ENCODE measurements around the gene CDK14.

Gene CDK14

GRCh38 chr7:90596671-90597562, 796 bp downstream of the CDK14 start:
- no peak for TF ChIP-seq CREB1 (IDR thresholded peaks at IDR 0.05; ENCODE audit: low read depth)
- no peak for TF ChIP-seq CEBPB (IDR thresholded peaks at IDR 0.05)
- TF ChIP-seq ZBTB7A (IDR thresholded peaks at IDR 0.05; ENCODE audit: low read depth) = peak; percentile 93
- TF ChIP-seq TEAD4 (IDR thresholded peaks at IDR 0.05) = no peak

DNA sequence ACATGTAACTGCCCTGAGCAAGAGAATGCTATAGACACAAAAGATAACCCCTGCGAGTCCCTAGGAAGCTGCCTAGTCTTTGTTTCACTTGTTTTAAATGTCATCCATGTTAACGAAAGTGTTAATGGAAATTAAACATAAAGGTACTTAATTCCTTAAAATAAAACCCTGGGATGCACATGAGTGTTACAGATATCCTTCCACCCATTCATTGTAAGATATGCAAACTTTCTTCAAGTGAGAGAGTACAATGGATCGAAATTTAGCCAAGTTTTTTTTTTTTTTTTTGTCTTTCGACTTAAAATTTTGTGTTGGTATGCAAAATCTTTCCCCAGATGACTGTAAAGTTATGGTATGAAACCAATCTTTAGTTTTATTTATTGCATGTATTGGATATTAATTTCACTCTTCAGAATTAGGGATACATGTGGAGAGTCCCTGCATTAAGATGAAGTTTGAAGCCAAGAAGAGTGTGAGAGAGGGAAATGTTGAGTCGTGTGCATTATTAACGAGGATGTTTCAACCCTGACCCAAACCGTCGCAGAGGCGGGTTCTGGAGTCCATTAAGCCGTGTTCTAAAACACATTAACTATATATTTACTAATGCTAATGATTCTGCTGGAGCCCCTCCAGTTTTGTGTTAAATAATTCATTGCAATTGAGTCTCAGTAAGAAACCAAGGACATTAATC, 1.6 kb downstream of the CDK14 start:
- TF ChIP-seq RAD21 (IDR thresholded peaks at IDR 0.05; ENCODE audit: low read depth) (no peak), TEAD4 (IDR thresholded peaks at IDR 0.05) (no peak), EP300 (IDR thresholded peaks at IDR 0.05; ENCODE audit: borderline replicate concordance) (no peak), YY1 (IDR thresholded peaks at IDR 0.05; ENCODE audit: low read depth) (no peak), TAF1 (IDR thresholded peaks at IDR 0.05; ENCODE audit: low read depth) (no peak), NFIC (IDR thresholded peaks at IDR 0.05) (no peak), CEBPB (IDR thresholded peaks at IDR 0.05) (no peak), ZBTB7A (IDR thresholded peaks at IDR 0.05; ENCODE audit: low read depth) (no peak), CREB1 (IDR thresholded peaks at IDR 0.05; ENCODE audit: low read depth) (no peak), MAX (IDR thresholded peaks at IDR 0.05) (no peak), TCF12 (IDR thresholded peaks at IDR 0.05; ENCODE audit: low read depth) (no peak), EGR1 (IDR thresholded peaks at IDR 0.05) (no peak), USF1 (IDR thresholded peaks at IDR 0.05) (no peak), FOXM1 (IDR thresholded peaks at IDR 0.05; ENCODE audit: borderline replicate concordance, low read depth) (no peak)
- TF ChIP-seq, protein P1, sequence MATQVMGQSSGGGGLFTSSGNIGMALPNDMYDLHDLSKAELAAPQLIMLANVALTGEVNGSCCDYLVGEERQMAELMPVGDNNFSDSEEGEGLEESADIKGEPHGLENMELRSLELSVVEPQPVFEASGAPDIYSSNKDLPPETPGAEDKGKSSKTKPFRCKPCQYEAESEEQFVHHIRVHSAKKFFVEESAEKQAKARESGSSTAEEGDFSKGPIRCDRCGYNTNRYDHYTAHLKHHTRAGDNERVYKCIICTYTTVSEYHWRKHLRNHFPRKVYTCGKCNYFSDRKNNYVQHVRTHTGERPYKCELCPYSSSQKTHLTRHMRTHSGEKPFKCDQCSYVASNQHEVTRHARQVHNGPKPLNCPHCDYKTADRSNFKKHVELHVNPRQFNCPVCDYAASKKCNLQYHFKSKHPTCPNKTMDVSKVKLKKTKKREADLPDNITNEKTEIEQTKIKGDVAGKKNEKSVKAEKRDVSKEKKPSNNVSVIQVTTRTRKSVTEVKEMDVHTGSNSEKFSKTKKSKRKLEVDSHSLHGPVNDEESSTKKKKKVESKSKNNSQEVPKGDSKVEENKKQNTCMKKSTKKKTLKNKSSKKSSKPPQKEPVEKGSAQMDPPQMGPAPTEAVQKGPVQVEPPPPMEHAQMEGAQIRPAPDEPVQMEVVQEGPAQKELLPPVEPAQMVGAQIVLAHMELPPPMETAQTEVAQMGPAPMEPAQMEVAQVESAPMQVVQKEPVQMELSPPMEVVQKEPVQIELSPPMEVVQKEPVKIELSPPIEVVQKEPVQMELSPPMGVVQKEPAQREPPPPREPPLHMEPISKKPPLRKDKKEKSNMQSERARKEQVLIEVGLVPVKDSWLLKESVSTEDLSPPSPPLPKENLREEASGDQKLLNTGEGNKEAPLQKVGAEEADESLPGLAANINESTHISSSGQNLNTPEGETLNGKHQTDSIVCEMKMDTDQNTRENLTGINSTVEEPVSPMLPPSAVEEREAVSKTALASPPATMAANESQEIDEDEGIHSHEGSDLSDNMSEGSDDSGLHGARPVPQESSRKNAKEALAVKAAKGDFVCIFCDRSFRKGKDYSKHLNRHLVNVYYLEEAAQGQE (IDR thresholded peaks at IDR 0.05; ENCODE audit: low read depth) = no peak

- no peak for TF ChIP-seq CREB1 (IDR thresholded peaks at IDR 0.05; ENCODE audit: low read depth)
- TF ChIP-seq, protein P1 (IDR thresholded peaks at IDR 0.05; ENCODE audit: low read depth) = no peak
- TF ChIP-seq ZBTB7A (IDR thresholded peaks at IDR 0.05; ENCODE audit: low read depth) = no peak
- no peak for TF ChIP-seq YY1 (IDR thresholded peaks at IDR 0.05; ENCODE audit: low read depth)
- TF ChIP-seq FOXM1 (IDR thresholded peaks at IDR 0.05; ENCODE audit: borderline replicate concordance, low read depth) = no peak
- no peak for TF ChIP-seq EGR1 (IDR thresholded peaks at IDR 0.05)
- TF ChIP-seq TAF1 (IDR thresholded peaks at IDR 0.05; ENCODE audit: low read depth) = no peak
- TF ChIP-seq TCF12 (IDR thresholded peaks at IDR 0.05; ENCODE audit: low read depth) = no peak
- no peak for TF ChIP-seq CEBPB (IDR thresholded peaks at IDR 0.05)
- TF ChIP-seq TEAD4 (IDR thresholded peaks at IDR 0.05) = no peak
These were observed 2.9 kb downstream of the CDK14 start for GRCh38 chr7:90599038-90599437.

GRCh38 chr7:90599892-90600555, 3.9 kb downstream of the CDK14 start:
- TF ChIP-seq TAF1 (IDR thresholded peaks at IDR 0.05; ENCODE audit: low read depth) (no peak), MAX (IDR thresholded peaks at IDR 0.05) (no peak), ZBTB7A (IDR thresholded peaks at IDR 0.05; ENCODE audit: low read depth) (no peak), TEAD4 (IDR thresholded peaks at IDR 0.05) (no peak), TCF12 (IDR thresholded peaks at IDR 0.05; ENCODE audit: low read depth) (no peak), YY1 (IDR thresholded peaks at IDR 0.05; ENCODE audit: low read depth) (no peak), RAD21 (IDR thresholded peaks at IDR 0.05; ENCODE audit: low read depth) (no peak), EP300 (IDR thresholded peaks at IDR 0.05; ENCODE audit: borderline replicate concordance) (no peak), USF1 (IDR thresholded peaks at IDR 0.05) (no peak), NFIC (IDR thresholded peaks at IDR 0.05) (no peak), CREB1 (IDR thresholded peaks at IDR 0.05; ENCODE audit: low read depth) (no peak), EGR1 (IDR thresholded peaks at IDR 0.05) (no peak)

GRCh38 chr7:90602303-90602702, 6.2 kb downstream of the CDK14 start:
- TF ChIP-seq CREB1 (IDR thresholded peaks at IDR 0.05; ENCODE audit: low read depth) (no peak), FOXM1 (IDR thresholded peaks at IDR 0.05; ENCODE audit: borderline replicate concordance, low read depth) (no peak), USF1 (IDR thresholded peaks at IDR 0.05) (no peak), ZBTB7A (IDR thresholded peaks at IDR 0.05; ENCODE audit: low read depth) (no peak), EGR1 (IDR thresholded peaks at IDR 0.05) (no peak), CEBPB (IDR thresholded peaks at IDR 0.05) (no peak), EP300 (IDR thresholded peaks at IDR 0.05; ENCODE audit: borderline replicate concordance) (no peak), YY1 (IDR thresholded peaks at IDR 0.05; ENCODE audit: low read depth) (no peak), TEAD4 (IDR thresholded peaks at IDR 0.05) (no peak), TAF1 (IDR thresholded peaks at IDR 0.05; ENCODE audit: low read depth) (no peak), RAD21 (IDR thresholded peaks at IDR 0.05; ENCODE audit: low read depth) (no peak)
- TF ChIP-seq, protein P1 (IDR thresholded peaks at IDR 0.05; ENCODE audit: low read depth) = no peak
